H1 (cell line): ENCODE data around the gene CISH. TPM values are rescaled to one million over a fixed set of nuclear protein-coding genes. Genes with fewer than 3 reads are reported as not detected.

Source experiments
- CHD7 ChIP-seq: fragments of 300-600 bp; sonication (generic); IDR thresholded peaks from 2 replicates; pipeline ENCODE4 v1.7.1; 2012; ENCODE audit warnings: low read length, moderate library complexity, mild to moderate bottlenecking, inconsistent platforms; ENCODE audit not compliant: insufficient replicate concordance
- polyA plus RNA-seq, 7 experiments: library from polyadenylated mRNA; depleted of rRNA in 3 of 7; stranded (reverse) in 5 of 7; unstranded in 2 of 7; fragments of >200 nt in 5 of 7; fragments of 200-250 nt in 2 of 7; gene quantifications; 1 replicate in 5 of 7; 2 replicates in 1 of 7; 4 replicates in 1 of 7; pipeline versions ENCODE4 v1.2.1 to v1.2.3, GENCODE V29; 2011 to 2013; ENCODE audit warnings: missing spikeins in 2 of 7, mixed read lengths in 2 of 7
- total RNA-seq: library from RNA; stranded (reverse); fragmentation: NEBNext Ultra II Directional; extraction: Animal tissue kit (Norgen Biotek cat#: 25700); gene quantifications from 2 replicates; pipeline ENCODE4 v1.2.1, GENCODE V29; 2021

Gene CISH
- total and polyA plus RNA-seq, 2 of the 8 experiments (the other 6 are each of a cell fraction or from before 2014, with no cell fraction given) = 1.9 to 2.2 TPM

- no peak for TF ChIP-seq CHD7
Observed at GRCh38 chr3:50637945-50638344, 26.4 kb upstream of the CISH start (continued).
